Right kidney (tissue), 1 donor: Measurements from ENCODE around the gene EPB41L3.
"Not testable (repeated sequence)": the region's sequence is repeated elsewhere in the genome, so short reads cannot be mapped to it uniquely, and the experiment has no call there.

Experiments used
- DNase-seq: peaks from one replicate; pipeline ENCODE4 v3.0.0-alpha.2; 2016

The EPB41L3 gene

GRCh38 chr18:5496305-5496704 lies 47.5 kb downstream of the EPB41L3 start:
- no peak for DNase-seq

DNA sequence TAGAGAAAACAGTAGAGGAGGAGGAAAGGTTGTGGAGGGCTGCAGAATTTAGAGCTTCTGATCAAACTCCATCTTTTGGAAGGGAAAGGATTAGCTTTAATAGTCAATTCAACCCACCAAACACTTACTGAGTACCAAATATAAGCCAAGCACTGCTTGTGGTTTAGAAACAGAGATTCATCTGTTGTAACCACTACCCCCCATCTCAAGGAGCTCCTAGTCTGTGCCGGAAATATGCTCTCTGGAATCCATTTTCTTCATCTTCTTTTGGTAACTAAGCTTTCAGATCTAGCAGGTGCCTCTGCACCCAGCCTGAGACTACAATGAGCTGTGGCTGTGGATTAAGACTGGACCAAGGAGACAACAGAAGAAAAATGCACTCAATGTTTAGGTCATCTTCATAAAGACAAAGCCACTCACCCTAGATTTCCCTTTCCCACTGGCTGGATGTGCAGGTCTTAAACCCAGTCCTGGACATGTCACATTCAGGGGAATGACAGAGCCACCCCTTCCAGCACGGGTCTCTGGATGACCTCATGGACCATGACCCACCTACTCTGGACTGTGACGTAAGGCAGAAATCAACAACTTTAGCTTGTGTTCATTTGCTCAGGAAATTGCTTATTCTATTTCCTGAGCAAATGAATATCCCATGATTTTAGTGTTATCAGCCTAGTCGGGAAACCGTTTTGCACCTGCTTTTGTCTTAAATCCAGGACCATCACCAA lies 52.9 kb downstream of the EPB41L3 start:
- no peak for DNase-seq

GRCh38 chr18:5488844-5489243 lies 55.0 kb downstream of the EPB41L3 start:
- DNase-seq = peak; percentile 61

DNA sequence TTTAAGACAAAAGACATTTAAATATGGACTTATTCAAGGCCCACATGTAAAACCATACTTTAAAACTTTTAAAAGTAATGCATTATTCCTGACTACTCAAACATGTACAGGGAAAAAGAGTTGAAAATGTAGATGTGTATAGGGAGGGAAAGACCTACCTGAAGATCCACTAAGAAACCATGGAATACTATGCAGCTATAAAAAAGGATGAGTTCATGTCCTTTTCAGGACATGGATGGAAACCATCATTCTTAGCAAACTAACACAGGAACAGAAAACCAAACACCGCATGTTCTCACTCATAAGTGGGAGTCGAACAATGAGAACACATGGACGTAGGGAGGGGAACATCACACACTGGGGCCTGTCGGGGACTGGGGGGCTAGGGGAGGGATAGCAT lies 55.8 kb downstream of the EPB41L3 start:
- not testable (repeated sequence) for DNase-seq

DNA sequence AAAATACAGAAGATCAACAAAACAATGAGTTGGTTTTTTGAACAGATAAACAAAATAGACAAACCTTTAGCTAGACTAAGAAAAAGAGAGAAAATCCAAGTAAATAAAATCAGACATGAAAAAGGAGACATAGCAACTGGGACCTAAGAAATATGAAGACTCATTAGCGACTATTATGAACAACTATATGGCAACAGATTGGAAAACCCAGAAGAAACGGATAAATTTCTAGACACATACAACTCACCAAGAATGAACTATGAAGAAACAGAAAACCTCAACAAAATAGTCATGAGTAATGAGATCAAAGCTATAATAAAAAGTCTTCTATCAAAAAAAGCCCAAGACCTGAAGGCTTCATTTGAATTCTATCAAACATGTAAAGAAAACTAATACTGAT lies 59.3 kb downstream of the EPB41L3 start:
- DNase-seq = no peak

DNA sequence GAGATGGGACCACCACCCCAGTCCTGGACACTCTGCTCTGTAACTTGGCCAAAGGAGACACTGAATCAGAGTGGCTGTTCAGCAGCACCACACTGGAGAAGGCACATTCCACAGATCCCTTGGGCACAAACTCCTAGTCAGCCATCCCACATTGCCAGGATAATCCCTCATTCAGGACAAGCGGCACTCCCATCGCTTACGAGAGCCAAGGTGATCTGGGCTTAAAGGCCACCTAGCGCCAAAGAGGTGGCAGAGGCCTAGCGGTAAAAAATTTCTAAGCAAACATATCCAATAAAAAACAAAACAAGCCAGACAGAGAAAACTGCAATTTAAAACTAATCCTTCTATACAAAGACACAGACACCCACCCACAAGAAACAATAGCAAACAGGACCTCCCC lies 62.2 kb downstream of the EPB41L3 start:
- DNase-seq = no peak

GRCh38 chr18:5478261-5478660 lies 65.5 kb downstream of the EPB41L3 start:
- DNase-seq = no peak

GRCh38 chr18:5476961-5477800 lies 66.6 kb downstream of the EPB41L3 start:
- no peak for DNase-seq

DNA sequence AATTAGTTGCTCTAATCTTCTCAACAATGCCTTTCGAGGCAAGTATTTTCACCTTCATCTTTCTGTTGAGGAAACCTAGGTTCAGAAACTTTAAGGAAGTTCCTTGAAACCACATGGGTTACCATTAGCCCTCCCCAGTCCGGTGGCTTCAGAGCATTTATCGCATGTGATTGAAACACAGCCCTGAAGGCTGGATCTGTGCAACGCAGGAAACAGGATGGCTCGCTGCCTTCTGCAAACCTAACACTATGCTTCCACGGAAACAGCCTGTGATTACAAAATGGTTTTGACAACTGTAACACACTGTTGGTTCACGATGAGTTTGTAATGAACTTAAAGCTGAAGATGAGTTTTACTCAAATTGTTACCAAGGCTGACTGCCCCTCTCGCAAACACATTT lies 68.5 kb downstream of the EPB41L3 start:
- DNase-seq = no peak

GRCh38 chr18:5469340-5469739 lies 74.5 kb downstream of the EPB41L3 start:
- no peak for DNase-seq

DNA sequence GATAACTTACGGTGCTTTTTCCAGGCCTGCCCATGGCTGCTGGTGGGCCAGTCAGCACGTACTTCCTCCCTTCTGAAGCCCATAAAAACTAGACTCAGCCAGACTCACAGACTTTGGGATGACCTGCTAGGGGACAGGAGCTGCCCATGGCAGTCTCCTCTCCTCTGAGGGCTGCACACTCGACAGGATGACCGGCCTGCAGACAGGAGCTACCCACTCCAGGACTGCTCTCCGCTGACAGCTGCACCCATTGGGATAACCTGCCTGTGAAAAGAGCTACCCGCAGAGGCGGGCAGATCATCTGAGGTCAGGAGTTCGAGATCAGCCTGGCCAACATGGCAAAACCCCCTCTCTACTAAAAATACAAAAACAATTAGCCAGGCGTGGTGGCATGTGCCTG lies 75.4 kb downstream of the EPB41L3 start:
- DNase-seq = no peak

- no peak for DNase-seq
Measured at GRCh38 chr18:5467671-5468070, 76.1 kb downstream of the EPB41L3 start.

- DNase-seq = no peak
Measured at GRCh38 chr18:5466256-5466655, 77.5 kb downstream of the EPB41L3 start.

GRCh38 chr18:5464251-5464650 lies 79.5 kb downstream of the EPB41L3 start:
- DNase-seq = no peak

GRCh38 chr18:5463831-5464230 lies 80.0 kb downstream of the EPB41L3 start:
- DNase-seq = no peak

GRCh38 chr18:5463390-5463789 lies 80.4 kb downstream of the EPB41L3 start:
- DNase-seq = no peak

DNA sequence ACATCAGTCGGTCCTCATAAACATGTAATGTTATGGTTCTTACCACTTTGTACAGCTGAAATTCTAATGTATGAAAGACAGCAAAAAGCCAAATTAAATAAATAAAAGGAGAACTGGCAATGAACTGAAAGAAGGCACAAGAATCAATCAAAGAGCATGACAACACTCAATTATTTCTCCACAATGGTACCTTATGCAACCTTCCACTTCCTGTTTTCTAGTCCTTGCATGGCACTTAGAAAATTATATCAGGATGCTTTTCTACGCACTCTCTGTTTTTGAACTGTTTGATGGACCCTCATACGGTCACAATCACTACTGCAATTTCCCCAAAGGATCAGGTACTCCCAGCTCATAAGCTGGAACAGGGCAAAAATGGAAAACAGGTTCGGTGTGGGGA lies 81.6 kb downstream of the EPB41L3 start:
- no peak for DNase-seq

DNA sequence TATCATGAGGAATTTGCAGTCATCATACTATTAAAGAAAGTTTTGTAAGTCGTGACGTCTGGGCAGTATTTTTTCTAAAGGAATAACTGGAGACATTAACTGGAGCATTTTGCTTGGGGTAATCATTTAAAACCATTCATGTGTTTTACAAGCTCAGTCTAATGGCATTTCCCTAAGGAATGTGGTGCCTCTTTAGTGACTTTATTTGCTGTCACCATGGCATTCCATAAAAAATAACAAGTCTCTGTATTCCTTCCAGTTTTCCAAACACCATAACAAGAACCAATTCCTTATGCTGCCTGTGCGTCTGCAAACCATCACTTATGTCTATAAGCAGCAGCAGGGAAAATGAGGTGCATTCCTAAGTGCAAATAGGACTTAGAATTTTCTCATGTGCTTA lies 82.8 kb downstream of the EPB41L3 start:
- DNase-seq = no peak

DNA sequence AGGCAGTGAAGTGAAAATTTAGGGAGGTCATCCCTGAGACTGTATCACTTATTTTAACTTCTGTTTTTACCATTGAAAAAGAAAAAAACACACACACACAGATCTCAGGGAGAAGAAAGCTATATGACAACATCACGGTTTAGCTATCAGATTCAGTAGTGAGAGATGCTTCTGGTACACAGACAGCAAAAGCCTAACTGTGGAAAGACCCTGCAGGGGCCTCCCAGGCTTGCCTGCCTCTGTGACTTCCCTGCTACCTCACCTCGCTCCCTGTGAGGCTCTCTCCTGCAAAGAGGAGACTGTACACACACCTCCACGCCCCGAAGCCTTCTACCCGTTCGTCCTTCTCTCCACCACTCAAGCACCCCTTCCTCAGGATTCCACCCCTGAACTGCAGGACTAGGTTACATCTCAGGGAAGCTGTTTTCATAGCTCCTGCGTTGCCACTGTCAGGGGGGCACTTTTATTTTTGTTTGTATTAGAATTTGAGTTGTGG lies 86.3 kb downstream of the EPB41L3 start:
- DNase-seq = no peak

- peak; percentile 46 for DNase-seq
Measured at GRCh38 chr18:5456577-5457461, 87.0 kb downstream of the EPB41L3 start.

DNA sequence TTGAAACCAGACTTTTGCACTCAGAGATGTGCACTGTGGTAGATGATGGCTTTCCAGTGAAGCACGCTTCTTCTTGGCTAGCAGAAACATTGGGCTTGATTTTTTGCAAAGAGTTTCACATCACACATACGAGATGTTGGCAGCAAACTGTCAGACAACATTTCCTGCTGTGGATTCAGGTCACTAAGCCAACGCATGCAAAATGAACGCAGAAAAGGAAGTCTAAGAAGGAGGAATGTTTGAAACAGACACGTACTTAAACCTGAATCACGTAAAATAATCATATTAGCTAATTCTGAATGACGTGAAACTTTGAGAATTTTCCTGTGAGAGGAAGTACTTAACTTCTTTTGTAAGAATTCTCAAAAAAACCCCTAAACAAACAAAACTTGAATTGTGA lies 88.1 kb downstream of the EPB41L3 start:
- no peak for DNase-seq

DNA sequence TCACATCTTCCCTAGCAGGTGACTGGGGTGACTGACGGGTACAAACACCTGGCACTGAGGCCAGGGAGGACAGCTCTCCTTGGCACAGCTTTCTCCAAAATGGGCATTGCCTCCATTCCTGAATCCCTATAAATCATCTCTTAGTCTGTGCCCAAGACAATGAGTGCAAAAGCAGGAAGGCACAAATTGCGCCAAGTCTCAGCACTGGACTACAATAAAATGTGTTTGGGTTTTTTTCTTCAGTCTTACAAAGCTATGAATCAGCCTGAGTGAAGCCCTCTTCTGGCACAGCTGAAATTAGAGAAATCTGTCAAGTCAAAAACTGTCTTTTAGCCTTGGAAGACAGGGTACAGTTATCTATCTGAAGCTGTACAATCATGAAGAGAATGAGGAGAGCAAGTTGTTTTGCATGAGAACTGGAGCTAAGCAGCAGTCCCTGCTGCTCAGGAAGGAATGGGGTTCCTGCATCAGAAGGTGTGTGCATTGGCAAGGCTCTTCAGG lies 90.8 kb downstream of the EPB41L3 start:
- no peak for DNase-seq
